Glutamatergic neuron (in vitro differentiated cells): Measurements from ENCODE around the gene IFI6. TPM values are rescaled to one million over a fixed set of nuclear protein-coding genes. Genes with fewer than 3 reads are reported as not detected.
A peak's percentile ranks its signal among the peaks of the same experiment; 100 is the strongest.

Experiments
- DNase-seq: peaks from one replicate; pipeline ENCODE4 v3.0.0; 2022
- H3K27ac Mint-ChIP-seq: one replicate; pipeline ENCODE4 v1.8.0; 2020; ENCODE audit warnings: mild to moderate bottlenecking, mixed read lengths, inconsistent platforms; ENCODE audit not compliant: unreplicated experiment
- H3K27me3 Mint-ChIP-seq: one replicate; pipeline ENCODE4 v1.8.0; 2020; ENCODE audit warnings: mild to moderate bottlenecking, moderate library complexity, mixed read lengths, inconsistent platforms; ENCODE audit not compliant: unreplicated experiment
- H3K36me3 Mint-ChIP-seq: one replicate; pipeline ENCODE4 v1.8.0; 2020; ENCODE audit warnings: mild to moderate bottlenecking, mixed read lengths, inconsistent platforms; ENCODE audit not compliant: unreplicated experiment
- H3K4me1 Mint-ChIP-seq: one replicate; pipeline ENCODE4 v1.8.0; 2020; ENCODE audit warnings: mild to moderate bottlenecking, low read depth, mixed read lengths, inconsistent platforms; ENCODE audit not compliant: unreplicated experiment
- H3K4me3 Mint-ChIP-seq: one replicate; pipeline ENCODE4 v1.8.0; 2020; ENCODE audit warnings: mild to moderate bottlenecking, mixed read lengths, inconsistent platforms; ENCODE audit not compliant: unreplicated experiment
- H3K9me3 Mint-ChIP-seq: one replicate; pipeline ENCODE4 v1.8.0; 2020; ENCODE audit warnings: mild to moderate bottlenecking, moderate library complexity, mixed read lengths, inconsistent platforms; ENCODE audit not compliant: unreplicated experiment
- total RNA-seq: library from RNA; stranded (reverse); fragmentation: NEBNext Ultra II Directional; extraction: Animal tissue kit (Norgen Biotek cat#: 25700); gene quantifications from one replicate; pipeline ENCODE4 v1.2.1, GENCODE V29; 2021; ENCODE audit not compliant: unreplicated experiment
- TF ChIP-seq, protein P1 (sequence below): fragments of 200-600 bp; sonication (generic); IDR thresholded peaks from one replicate; pipeline ENCODE4 v1.5.0; 2021; ENCODE audit not compliant: partially characterized antibody, unreplicated experiment

The IFI6 gene
- total RNA-seq, 1 donor from 2014 or later: 1.4 TPM

DNA sequence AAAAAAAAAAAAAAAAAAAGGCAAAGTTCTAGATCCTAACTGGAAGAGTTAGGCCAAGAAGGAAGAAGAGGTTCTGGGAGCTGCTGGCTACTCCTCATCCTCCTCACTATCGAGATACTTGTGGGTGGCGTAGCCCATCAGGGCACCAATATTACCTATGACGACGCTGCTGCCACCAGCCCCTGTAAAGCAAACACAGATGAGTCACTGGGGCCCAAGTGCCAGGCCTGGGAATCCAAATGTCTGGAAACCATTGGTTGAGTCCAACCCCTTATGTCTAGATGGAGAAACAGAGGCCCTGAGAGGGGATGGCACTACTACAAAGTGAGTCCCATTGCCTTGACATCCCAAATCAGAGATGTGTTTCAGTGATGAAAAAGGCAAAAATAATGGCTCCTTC is 5.7 kb downstream of the IFI6 start:
- peaks cover 7% of the 10 kb centered on the region for H3K4me1 Mint-ChIP-seq
- H3K9me3 Mint-ChIP-seq: peaks cover 7% of the 10 kb centered on the region
- H3K27ac Mint-ChIP-seq: no peak overlapping the region
- peaks cover 3% of the 10 kb centered on the region for H3K27me3 Mint-ChIP-seq
- DNase-seq: no peak
- H3K36me3 Mint-ChIP-seq: no peaks in the 10 kb centered on the region
- H3K4me3 Mint-ChIP-seq: no peak overlapping the region
- TF ChIP-seq, protein P1, sequence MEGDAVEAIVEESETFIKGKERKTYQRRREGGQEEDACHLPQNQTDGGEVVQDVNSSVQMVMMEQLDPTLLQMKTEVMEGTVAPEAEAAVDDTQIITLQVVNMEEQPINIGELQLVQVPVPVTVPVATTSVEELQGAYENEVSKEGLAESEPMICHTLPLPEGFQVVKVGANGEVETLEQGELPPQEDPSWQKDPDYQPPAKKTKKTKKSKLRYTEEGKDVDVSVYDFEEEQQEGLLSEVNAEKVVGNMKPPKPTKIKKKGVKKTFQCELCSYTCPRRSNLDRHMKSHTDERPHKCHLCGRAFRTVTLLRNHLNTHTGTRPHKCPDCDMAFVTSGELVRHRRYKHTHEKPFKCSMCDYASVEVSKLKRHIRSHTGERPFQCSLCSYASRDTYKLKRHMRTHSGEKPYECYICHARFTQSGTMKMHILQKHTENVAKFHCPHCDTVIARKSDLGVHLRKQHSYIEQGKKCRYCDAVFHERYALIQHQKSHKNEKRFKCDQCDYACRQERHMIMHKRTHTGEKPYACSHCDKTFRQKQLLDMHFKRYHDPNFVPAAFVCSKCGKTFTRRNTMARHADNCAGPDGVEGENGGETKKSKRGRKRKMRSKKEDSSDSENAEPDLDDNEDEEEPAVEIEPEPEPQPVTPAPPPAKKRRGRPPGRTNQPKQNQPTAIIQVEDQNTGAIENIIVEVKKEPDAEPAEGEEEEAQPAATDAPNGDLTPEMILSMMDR: no peak

DNA sequence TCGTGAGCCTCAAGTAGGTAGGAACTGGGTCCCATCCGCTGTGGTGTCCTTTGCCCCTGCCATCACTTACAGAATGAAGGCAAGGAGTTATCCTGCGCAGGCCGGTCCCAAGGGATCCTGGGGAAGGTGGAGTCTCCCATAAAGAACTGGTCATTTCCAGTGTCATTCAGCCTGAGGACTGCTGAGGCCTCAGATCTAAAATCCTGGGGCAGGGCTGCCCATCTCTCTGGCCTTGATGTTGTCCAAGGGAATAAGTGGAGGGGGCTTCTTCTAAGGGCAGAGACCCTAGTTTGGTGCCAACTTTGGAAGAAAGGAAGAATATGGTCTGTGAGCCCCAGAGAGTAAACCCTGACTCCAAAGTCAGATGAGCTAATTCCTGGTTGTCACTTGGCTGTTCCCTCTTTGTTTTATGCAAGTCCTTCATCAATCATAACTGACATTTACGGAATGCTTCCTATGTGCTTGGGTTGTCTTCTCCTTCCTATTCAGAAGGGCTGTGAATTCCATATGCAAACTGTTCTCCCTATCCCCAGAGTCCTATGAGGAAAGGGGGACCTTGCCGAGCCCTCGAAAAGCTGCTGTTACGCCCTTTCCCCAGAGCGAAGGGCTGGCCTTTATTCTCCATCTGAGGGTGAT is 6.9 kb downstream of the IFI6 start:
- TF ChIP-seq, protein P1: no peak
- Mint-ChIP-seq H3K9me3 (peaks cover 9% of the 10 kb centered on the region), H3K27ac (no peak overlapping the region), H3K36me3 (peaks cover 3% of the 10 kb centered on the region), H3K4me1 (peaks cover 7% of the 10 kb centered on the region), H3K27me3 (peaks cover 9% of the 10 kb centered on the region), H3K4me3 (no peak overlapping the region)
- no peak for DNase-seq

DNA sequence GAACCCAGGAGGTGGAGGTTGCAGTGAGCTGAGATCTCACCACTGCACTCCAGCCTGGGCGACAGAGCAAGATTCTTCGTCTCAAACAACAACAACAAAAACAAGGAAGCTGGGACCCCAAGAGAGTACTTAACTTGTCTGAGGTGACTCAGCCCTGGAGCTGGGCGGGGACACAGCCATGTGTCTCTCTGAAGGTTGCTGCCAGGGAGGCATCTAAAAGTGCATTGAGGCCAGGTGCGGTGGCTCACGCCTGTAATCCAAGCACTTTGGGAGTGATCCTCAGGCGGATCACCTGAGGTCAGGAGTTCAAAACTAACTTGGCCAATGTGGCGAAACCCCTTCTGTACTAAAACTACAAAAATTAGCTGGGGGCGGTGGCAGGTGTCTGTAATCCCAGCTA is 7.7 kb downstream of the IFI6 start:
- no peak for DNase-seq
- H3K27ac Mint-ChIP-seq: no peak overlapping the region

DNA sequence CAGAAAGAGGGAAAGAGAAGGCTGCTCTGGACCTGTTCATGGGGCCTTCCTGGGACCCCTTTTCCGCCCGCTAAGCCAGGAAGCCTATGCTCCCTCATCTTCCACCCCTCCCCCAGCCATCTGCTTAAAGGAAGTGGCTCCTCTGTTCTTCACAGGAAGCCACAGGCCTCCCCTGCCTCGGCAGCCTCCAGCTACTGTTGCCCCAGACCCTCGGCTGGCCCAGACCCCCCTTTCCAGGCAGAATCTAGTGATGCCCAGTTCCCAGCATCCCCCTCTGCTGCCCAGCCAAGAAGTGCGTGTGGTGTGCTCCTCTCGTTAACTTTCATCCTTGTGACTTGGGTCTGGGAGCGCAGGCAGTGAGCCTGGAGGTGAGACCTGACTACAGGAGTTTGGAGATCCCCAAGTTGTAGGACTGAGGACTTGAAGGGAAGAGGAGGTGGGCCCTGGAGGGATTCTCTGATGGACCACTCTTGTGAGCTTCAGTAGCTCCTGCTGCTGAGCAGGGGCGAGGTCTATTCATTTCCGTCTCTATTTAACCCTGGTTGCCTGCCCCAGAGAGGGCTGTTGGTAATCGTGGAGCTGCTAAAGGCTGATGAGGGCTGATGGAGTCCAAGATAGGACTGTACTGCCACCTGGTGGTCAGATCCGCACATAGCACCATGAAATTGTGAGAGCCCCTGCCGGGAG is 9.1 kb downstream of the IFI6 start:
- peak overlapping the region; percentile 70 for H3K27ac Mint-ChIP-seq
- H3K4me3 Mint-ChIP-seq: no peak overlapping the region

More for the DNA sequence above, 7.7 kb downstream of the IFI6 start:
- H3K27me3 Mint-ChIP-seq: peaks cover 10% of the 10 kb centered on the region
- TF ChIP-seq, protein P1: no peak
- H3K4me3 Mint-ChIP-seq: no peak overlapping the region
- peaks cover 4% of the 10 kb centered on the region for H3K36me3 Mint-ChIP-seq
- H3K4me1 Mint-ChIP-seq: peaks cover 7% of the 10 kb centered on the region
- H3K9me3 Mint-ChIP-seq: peaks cover 9% of the 10 kb centered on the region

More for the DNA sequence above, 9.1 kb downstream of the IFI6 start:
- Mint-ChIP-seq H3K9me3 (peaks cover 15% of the 10 kb centered on the region), H3K27me3 (peaks cover 8% of the 10 kb centered on the region), H3K4me1 (peaks cover 10% of the 10 kb centered on the region), H3K36me3 (peaks cover 4% of the 10 kb centered on the region)
- DNase-seq: peak; percentile 90
- TF ChIP-seq, protein P1: peak; percentile 92
